Measurements from ENCODE around the gene TNN.

DNA sequence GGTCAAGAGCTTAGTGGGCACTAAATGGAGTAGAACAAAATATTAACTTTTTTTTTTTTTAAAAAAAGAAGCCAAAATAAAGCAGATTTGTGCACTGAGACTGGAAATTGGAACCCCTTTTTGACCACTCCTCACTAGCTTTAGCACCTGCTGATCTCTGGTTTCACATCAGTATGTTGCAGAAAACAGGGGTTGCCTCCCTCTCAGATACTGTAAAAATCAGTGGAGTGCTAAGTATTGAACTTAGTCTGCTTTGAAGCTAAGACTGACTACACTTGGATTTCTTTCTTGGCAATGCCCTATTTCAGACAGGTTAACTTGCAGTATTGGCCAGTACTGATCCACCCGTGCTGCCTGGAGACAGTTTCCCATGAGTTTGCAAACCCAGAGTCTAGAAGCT, 127.6 kb downstream of the TNN start:
- TF ChIP-seq, protein P1, sequence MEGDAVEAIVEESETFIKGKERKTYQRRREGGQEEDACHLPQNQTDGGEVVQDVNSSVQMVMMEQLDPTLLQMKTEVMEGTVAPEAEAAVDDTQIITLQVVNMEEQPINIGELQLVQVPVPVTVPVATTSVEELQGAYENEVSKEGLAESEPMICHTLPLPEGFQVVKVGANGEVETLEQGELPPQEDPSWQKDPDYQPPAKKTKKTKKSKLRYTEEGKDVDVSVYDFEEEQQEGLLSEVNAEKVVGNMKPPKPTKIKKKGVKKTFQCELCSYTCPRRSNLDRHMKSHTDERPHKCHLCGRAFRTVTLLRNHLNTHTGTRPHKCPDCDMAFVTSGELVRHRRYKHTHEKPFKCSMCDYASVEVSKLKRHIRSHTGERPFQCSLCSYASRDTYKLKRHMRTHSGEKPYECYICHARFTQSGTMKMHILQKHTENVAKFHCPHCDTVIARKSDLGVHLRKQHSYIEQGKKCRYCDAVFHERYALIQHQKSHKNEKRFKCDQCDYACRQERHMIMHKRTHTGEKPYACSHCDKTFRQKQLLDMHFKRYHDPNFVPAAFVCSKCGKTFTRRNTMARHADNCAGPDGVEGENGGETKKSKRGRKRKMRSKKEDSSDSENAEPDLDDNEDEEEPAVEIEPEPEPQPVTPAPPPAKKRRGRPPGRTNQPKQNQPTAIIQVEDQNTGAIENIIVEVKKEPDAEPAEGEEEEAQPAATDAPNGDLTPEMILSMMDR (IDR thresholded peaks at IDR 0.05): no peak
- no peak for TF ChIP-seq POLR2A (IDR thresholded peaks at IDR 0.05)
